Left renal cortex interstitium (tissue), 4 donors: ENCODE results near the gene DNAJB8. TPM values are rescaled to one million over a fixed set of nuclear protein-coding genes. Genes with fewer than 3 reads are reported as not detected.

Source experiments
- DNase-seq, 4 donors: peaks; one replicate each; pipeline ENCODE4 v3.0.0-alpha.2; 2013; ENCODE audit warnings: low read depth in 4 of 4, low spot score in 2 of 4, missing footprints in 1 of 4
- polyA plus RNA-seq, 4 donors: library from polyadenylated mRNA; unstranded; fragments of 120-200 nt; gene quantifications; one replicate each; pipeline ENCODE4 v1.2.1, GENCODE V29; 2013; ENCODE audit not compliant: insufficient read length in 4 of 4

The DNAJB8 gene
- polyA plus RNA-seq: not detected

GRCh38 chr3:128466840-128467541, at the start of gene DNAJB8:
DNAJB8 (minus strand) TSS chr3:128466890; CDS start chr3:128463245, 3,645 bp downstream.
- no peak for DNase-seq

GRCh38 chr3:128515967-128516366, 49.3 kb upstream of the DNAJB8 start:
- DNase-seq: no peak

GRCh38 chr3:128508852-128509251, 42.2 kb upstream of the DNAJB8 start:
- DNase-seq: no peak

- DNase-seq: no peak
These were observed 40.1 kb upstream of the DNAJB8 start for GRCh38 chr3:128506754-128507153.

GRCh38 chr3:128505771-128506170, 39.1 kb upstream of the DNAJB8 start:
- no peak for DNase-seq

GRCh38 chr3:128504963-128505730, 38.5 kb upstream of the DNAJB8 start:
- DNase-seq: no peak

- no peak for DNase-seq
These were observed 37.8 kb upstream of the DNAJB8 start for GRCh38 chr3:128504533-128504915.

GRCh38 chr3:128503751-128504532, 37.3 kb upstream of the DNAJB8 start:
- DNase-seq: no peak

- DNase-seq: no peak
These were observed 36.5 kb upstream of the DNAJB8 start for GRCh38 chr3:128503164-128503651.

- DNase-seq: no peak
These were observed 36.0 kb upstream of the DNAJB8 start for GRCh38 chr3:128502712-128503111.

GRCh38 chr3:128501431-128501830, 34.7 kb upstream of the DNAJB8 start:
- no peak for DNase-seq

- DNase-seq: no peak
These were observed 33.9 kb upstream of the DNAJB8 start for GRCh38 chr3:128500556-128500955.

- no peak for DNase-seq
These were observed 33.1 kb upstream of the DNAJB8 start for GRCh38 chr3:128499724-128500275.

- DNase-seq: no peak
These were observed 32.3 kb upstream of the DNAJB8 start for GRCh38 chr3:128498901-128499530.

GRCh38 chr3:128498127-128498626, 31.5 kb upstream of the DNAJB8 start:
- DNase-seq: no peak

- DNase-seq: no peak
These were observed 30.8 kb upstream of the DNAJB8 start for GRCh38 chr3:128497305-128498126.

GRCh38 chr3:128496602-128497304, 30.1 kb upstream of the DNAJB8 start:
- no peak for DNase-seq

- no peak for DNase-seq
These were observed 29.4 kb upstream of the DNAJB8 start for GRCh38 chr3:128496019-128496601.
